Stimulated activated CD8-positive, alpha-beta memory T cell treated with anti-CD3 and anti-CD28 coated beads, Interleukin-7, amount 100 ng/mL, for 24 hours (primary cell): Measurements from ENCODE around the gene PHKB.

Source experiments
- DNase-seq: peaks from one replicate; pipeline ENCODE4 v3.0.0-alpha.2; 2020; ENCODE audit warnings: low read depth

The PHKB gene

DNA sequence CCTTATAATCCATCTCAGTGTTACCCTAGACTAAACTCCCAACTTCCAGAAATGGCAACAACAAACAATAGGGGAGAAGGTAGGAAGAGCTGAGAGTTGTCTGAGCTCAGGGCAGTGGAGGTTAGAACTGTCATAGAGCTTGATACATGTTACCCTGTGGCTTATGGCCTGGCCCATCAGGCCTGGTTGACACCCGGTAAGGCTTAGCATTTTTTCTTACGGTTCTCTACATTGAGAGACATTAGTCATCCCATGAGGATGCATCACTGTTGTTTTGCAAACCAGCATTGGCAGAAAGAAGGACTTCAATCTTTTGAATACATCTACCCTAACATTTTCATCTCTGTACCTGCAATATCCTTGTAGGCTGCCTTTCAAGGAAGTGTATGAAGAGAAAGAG lies 226.6 kb downstream of the PHKB start:
- DNase-seq, result no peak

DNA sequence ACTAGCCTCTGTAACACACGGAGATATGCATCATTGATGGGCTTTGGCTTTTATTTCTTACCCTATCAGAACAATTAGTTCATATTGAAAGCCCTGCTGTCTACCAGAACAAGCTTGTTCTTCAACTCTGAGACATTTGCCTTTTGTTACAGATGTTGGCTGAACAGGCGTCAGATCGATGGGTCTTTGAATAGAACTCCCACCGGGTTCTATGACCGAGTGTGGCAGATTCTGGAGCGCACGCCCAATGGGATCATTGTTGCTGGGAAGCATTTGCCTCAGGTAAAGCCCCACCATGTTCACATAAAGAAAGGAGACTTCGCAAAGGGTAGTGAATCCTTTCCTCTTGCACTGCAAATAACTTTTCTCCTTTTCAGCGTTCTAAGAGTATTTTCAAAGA lies 232.1 kb downstream of the PHKB start:
- no peak for DNase-seq

DNA sequence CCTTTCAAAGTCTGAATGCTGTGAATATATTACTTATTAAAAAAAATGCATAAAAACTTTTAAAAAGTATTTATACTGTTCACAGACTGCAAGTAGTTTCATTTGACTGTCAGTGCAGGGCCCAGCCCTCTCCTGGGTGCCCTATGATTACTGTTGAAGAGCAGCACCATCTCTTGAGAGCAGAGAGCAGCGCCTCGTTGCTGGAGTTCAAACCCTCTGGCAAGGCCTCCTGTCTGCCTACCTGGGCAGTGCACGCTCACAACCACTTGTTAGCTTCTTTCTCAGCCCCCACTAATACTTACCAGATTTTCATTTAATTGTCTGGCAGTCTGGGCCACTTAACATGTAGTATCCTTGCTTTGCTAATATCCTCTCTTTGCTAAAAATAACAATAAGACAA lies 233.4 kb downstream of the PHKB start:
- no peak for DNase-seq

DNA sequence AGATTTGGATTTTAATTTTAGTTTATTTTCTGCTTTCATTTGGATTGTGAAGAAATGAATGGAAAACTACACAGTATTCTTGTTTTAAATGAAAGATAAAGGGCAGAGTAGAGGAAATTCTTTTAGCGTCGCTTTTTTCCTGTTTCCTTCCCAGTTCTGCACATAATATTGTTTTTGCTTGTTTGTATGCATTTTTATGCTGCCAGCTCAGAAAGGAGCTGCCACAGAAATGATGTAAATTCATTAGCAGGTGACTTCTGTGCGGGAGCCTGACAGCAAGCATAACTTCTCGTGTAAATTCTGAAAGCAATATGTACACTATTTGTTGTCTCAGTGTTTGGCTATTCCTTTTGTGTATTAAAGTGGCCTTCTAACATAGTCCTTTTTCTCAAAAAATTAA lies 234.6 kb downstream of the PHKB start:
- DNase-seq, result no peak

DNA sequence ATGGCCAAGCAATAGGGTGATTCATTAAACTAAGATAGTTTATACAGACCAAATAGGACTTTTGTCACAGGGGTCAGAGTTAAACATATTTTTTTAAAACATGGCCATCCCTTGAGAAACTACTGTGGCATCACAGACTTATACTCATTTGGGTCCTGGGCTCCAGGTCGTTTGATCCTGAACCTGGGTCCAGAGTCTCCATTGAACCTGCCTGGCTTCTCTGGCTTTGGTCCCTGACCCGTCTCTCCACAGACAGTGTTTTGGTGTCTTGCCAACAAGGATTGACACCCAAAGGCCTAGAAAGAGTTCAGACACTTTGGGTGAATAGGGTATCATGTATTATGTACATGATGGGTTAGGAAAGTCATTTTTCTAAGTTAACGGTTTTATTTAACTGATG lies 236.7 kb downstream of the PHKB start:
- DNase-seq, result no peak

DNA sequence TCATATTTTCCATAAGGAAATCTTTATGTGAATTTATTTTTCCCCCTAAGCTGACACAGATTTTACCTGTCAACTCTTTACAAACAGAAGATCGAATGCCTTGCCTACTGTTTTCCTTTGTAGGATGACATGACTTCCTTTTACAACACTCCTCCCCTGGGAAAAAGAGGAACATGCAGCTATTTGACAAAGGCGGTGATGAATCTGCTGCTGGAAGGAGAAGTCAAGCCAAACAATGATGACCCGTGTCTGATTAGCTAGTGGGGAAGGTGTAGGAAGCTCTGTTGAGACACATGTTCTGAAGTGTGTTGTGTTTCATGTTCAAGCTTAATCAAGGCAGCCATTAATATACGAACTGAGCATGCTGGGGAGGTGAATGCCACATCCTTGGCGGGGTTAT lies 238.0 kb downstream of the PHKB start:
- DNase-seq, result no peak

DNA sequence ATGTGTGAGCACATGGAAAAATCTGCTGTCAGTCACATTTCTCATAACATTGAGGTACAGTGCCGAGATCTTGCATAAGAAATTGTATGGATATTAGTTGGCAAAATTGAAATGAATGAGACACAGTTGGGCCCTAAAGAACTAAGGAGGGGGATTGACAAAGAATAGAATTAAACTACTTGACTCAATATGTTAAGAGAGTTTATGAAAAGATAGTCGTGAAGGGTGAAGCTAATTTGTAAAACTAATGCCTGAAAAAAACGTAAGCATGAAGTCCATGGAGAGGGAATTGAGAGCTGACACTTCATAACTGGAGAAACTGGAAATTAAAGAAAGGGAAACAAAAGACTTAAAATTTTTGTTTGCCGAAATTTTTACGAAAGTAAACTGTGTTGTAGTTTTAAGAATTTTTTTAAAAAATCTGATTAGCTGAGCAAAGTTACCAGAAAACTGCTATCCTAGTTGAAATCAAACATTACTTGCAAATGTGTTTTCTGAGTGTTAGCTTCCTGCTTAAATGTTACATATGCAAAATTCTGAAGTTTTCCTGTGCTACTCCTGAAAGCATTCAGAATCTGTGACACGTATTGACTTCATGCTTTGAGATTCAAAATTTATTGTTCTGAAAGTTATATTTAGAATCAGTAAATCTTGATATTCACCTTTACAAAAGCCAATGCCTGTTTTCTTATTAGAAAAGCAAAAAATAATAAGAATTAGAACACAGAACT lies 239.9 kb downstream of the PHKB start:
- DNase-seq, result no peak

DNA sequence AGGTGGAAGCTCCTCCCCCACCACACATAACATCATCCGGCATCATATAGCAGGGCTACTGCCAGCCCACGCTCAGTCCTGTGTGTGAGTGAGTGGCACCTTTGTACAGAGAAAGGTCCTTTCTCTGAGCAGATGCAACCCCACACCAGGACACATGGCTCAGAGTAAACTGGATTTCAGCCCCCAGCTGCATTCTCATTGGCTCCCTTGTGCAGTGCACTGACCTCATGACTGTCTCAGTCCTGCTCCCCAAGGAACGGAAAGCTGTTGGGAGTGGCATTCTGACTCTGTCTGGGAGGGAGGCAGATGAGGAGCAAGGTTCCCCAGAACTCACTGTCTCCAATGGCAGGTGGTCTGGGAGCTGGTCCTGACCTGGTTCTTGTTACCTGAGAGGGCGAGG lies 244.1 kb downstream of the PHKB start:
- DNase-seq, result no peak

DNA sequence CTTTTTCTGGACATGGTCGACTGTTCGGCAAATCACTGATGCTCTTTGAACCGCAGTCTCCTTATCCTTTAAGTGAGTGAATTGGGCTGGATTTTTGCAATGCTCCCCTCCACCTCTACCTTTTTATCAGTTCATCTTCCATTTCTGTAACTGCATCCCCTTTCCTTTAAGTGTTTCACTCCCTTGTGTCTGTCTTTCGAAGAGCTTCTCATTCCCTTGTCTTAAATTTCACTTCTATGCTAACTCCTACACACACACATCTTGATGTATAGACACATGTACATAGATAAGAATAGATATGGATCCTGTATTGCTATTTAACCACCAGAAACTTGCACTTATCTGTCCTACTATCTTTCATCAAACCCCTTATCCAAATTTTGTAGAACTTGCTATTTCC lies 250.7 kb downstream of the PHKB start:
- no peak for DNase-seq

DNA sequence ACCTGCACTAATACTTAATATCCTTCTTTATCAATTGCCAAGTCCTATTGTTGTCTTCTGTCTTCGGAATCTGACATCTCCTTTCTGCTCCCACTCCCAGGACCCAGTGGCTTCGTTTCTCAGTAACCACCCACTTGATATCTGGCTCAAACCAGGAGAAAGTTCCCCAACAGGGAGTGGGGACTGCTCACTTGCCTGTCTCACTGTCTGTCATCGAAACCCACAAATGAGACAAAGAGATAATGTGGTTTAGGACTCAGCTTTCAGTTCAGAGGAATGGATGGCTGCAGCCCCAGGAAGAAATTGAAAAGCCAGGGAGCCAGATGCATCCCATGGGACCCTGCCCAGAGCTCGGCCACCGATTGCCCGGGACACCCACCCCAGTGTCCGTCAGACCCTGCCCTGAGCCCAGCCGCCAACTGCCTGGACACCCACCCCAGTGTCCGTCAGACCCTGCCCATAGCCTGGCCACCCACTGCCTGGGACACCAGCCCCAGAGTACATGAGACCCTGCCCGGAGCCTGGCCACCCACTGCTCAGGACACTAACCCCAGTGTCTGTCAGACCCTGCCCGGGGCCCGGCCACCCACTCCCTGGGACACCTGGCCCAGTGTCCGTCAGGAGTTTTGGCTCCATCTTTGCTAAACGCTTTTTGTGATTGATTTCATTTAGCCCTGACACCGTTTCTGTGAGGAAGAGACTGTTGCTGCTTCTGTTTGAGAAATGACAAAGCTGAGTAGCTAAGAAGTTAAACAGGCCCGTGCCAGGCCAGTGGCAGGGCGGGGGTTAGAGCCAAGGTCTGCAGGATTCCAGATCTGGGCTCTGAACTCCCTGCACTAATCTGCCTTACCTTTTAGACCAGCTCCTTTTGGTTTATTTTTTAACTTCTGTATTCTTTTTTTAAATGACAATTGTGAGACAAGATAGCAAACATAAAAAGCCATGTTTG lies 251.4 kb downstream of the PHKB start:
- no peak for DNase-seq

DNA sequence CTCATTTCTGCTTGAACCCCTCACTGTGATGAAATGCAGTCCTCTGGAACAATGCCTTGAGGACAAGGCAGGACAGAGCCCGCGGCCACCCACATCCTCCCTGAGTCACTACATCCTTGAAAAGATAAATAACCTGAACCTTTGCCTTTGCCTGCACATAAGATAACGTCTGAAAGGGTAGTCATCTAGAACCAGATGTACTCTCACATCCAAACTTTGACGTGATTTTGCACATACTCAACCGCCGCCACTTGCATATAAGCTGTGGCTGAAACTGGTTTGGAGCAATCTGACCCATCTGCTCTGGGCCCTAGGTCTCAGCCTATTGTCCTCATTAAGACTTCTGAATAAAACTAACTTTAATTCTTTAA lies 252.1 kb downstream of the PHKB start:
- DNase-seq, result no peak

DNA sequence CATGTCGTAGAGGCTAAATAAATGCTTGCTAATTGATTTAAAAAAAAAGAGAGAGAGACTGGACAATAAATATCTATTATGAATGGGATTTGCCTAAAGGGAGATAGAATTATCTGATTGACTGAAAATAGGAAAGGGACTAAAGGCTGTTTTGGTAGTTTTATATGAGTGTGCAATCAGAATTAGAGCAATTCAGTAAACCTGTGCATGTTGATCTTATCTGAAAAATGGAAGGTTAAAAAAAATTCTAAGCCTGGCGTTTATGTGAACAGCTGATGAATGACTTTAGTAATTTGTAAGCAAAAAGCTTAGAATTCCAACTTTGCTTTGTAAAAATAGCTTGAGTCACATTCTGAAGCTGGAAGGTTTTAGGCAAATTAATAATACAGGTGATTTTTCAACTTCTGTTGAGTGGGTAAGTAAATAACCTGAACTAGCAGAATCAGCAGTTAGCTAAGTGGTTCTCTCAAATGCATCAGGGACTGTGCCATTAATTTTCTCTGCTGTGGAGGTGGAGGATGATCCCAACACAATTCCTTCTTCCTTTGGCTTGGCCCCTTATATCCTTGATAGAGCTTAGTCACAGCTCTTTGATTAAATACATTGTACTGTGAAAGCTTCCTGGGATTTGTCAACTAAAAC lies 254.4 kb downstream of the PHKB start:
- DNase-seq, result no peak

DNA sequence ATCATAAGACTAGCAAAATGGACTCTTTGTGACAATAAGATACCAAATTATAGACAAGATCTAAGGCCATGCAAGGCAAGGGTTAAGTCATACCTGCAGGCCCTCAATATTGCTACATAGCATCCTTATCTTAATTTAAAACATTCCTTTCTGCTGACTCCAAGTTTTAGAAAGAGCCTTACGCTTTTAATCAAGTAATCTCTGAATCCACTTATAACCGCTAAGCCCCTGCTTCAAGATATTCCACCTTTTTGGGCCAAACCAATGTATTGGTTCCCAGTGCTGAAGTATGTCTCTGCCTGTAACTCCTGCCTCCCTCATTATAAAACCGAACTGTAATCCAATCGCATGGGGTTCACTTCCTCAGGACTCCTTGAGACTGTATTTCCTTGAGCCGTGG lies 255.4 kb downstream of the PHKB start:
- DNase-seq, result no peak

DNA sequence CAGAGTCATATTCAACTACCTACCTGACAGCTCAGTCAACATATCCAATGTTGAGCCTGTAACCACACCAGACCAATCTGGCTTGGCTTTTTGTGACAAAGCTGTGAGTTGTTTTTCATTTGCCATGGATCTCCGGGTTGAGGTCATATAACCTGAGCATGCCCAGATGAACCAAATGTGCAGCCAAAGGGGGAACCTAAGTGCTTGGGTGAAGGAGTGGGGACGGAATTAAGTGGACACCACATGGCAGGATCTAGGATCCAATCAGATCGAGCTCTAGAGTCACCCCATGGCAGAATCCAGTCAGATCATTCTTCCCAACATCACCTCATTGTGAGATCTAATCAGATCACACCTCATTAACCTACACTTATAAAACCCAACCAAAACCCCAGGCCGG lies 258.6 kb downstream of the PHKB start:
- DNase-seq, result no peak

DNA sequence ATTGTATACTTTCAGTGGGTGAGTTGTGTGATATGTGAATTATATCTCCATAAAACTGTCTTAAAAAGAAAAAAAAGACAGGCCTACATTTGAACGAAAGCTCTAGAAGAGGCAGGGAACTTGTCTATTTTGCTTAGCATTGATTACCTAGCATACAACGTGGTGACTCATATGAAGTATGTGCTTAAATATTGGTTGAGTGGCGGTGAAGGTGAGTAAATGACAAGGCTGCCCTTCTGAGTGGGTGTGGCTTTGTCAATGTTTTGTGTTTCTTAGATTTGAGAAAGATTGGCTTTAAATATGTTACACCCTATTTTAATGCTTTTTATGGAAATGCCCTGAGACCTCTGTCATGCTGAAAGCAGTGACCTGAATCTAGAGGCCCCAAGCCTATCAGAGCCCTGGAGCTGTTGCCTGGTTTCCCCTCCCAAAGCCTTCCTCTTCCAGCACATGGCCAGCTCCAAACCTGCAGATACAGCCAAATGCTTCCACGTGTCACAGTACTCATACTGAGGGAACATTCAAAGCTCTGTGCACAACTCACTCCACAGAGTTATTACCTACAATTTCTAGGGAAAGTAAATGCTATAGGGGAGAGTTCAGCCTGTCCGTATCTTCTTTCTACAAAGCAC lies 260.0 kb downstream of the PHKB start:
- no peak for DNase-seq

DNA sequence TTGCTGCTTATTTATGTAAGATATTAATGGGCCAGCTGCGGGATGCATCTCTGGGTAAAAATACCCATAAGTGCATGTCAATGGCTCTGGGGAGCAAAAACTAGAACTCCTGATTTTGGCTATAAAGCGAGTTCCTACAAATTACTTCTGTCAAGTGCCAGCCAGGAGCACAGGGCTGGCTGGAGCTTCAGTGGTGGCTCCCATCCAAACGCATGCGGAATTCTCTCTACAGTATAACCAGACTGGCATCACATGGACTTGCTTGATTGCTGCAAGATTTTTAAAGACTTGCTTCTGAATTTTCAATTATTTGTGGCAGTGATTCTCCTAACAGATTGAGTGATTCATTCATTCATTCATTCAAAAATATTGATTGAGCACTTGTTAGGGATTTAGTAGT lies 260.9 kb downstream of the PHKB start:
- no peak for DNase-seq

DNA sequence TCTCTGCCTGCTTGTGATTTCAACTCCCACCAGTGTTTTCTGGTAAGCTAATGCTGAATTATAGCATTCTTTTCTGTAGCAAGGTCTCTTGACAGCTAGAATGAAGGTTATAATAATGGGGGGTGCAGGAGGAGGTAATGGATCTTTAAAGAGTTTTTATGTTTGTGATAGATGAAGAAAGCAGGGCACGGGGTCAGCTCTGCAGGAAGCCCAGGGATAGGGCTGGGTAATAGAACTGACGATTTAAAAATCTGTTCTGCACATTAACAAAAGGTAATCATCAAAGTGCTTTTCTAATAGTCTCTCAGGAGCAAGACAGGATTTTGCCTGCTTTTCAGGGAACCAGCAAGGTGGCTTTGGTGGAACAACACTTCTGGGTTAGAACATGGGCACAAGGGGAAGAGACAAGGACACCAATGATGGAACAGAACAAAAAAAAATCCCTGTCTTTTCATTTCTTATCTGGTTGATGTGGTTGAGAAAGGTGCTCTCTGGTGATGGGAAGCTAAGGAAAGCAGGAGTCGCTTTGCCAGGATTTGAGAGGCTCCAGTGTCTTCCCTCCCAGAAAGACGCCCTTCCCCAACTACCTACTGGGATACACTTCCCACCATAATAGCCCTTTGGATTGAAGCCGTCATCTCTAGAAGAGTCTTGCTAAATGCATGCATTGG lies 263.1 kb downstream of the PHKB start:
- no peak for DNase-seq

DNA sequence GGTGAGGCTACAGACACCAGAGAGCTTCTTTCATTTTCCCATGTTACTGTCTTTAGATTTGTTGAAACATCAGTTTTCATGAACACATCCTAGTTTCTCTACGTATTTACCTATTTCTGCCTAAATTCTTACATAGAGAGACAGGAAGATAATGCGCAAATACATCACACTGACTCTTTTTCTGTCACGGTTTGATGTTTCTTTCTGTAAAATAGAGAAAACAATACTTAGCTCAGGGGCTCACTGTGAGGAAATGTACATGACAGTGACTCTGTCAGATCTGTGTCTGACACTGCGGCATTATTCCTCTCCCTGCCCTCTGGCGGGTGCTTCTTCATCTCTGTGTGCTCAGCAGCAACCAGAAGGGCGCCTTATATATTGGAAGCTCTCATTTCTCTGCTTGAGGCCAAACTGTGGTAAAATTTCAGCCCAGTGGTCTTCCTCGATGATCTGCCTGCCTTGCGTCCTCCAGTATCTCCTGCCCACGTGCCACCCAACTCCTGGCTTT lies 264.1 kb downstream of the PHKB start:
- no peak for DNase-seq

DNA sequence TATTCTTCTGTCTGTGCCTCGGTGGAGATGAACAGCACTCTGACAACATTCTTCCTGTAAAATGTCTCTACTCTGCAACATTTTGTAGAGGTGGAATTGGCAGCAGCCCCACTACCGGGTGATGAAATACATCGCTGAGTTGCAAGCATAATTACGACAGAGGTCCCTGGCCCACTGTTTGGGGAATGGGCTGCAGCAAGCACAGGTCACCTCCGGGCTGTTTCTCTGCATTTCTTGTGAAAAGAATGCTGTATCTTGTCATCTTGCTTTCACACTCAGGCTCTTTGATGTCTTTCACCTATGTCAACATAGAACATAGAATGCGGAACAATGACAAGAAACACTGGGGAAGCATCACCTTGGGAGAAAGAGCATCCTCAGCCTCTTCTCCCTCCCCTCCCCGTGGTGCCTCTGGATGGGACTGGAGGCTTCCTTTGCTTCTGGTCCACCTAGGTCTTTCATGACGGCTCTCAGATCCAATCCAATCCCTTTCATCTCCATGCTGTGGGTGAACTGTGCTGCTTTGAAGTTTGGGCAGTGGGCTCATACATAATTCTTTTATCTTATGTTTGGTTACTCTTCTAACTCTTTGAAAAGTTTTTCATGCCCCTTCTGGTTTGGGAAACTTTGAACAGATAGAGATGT lies 265.0 kb downstream of the PHKB start:
- no peak for DNase-seq

DNA sequence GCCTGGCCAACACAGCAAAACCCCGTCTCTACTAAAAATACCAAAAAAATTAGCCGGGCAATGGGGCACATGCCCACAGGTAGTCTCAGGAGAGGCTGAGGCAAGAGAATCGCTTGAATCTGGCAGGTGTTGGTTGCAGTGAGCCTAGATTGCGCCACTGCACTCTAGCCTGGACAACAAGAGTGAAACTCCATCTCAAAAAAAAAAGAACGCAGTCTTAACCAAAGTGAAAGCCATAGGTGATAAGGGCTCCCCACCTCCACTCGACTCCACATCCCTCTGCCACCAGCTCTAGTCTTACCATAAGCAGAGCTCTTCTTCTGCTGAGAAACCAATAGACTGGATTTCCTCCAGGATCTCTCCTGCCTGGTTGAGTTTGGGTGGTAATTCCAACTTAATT lies 266.0 kb downstream of the PHKB start:
- DNase-seq, result no peak

DNA sequence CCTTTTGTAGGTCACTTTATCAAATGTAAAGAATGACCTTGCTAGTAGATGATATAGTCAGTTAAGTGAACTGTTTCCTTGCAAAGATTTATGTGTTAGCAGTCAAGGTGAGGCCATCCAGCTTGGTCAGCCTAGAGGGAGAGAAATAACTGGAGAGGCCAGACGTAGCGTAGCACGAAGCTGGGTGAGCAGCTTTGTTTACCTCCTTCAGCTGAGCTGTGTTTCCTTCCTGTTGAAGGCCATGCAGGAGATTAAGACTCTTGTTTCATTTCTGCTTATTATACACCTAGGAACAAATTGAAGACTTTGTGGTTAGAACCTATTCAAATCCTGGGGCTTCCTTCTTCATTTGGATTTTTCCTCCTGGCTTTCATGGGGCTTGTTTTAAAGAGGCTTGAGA lies 267.1 kb downstream of the PHKB start:
- no peak for DNase-seq
